Calu3 (cell line): ENCODE measurements around the gene HOXB13. TPM values are rescaled to one million over a fixed set of nuclear protein-coding genes. Genes with fewer than 3 reads are reported as not detected.

Experiments used
- BruUV-seq: library from RNA; stranded (reverse); fragments of 400-500 nt; replicated peaks from 2 replicates; lab custom pipeline; 2021; lab: Mats Ljungman, UMichigan
- CTCF ChIA-PET: fragments of 300-600 bp; sonication (Branson Sonifier 250); formaldehyde crosslinking; loops from one replicate; lab custom pipeline; 2022; ENCODE audit warnings: antibody characterized with exemption; lab: Charles Lee
- DNase-seq: peaks from one replicate; pipeline ENCODE4 v3.0.0; 2022
- H3K27ac Mint-ChIP-seq: one replicate; pipeline ENCODE4 v1.8.0; 2022; ENCODE audit warnings: mixed read lengths; ENCODE audit not compliant: unreplicated experiment
- H3K27me3 Mint-ChIP-seq: one replicate; pipeline ENCODE4 v1.8.0; 2022; ENCODE audit warnings: mixed read lengths; ENCODE audit not compliant: unreplicated experiment
- H3K36me3 Mint-ChIP-seq: one replicate; pipeline ENCODE4 v1.8.0; 2022; ENCODE audit warnings: mild to moderate bottlenecking, moderate library complexity, mixed read lengths; ENCODE audit not compliant: insufficient read depth, unreplicated experiment
- H3K4me1 Mint-ChIP-seq: one replicate; pipeline ENCODE4 v1.8.0; 2022; ENCODE audit warnings: mild to moderate bottlenecking, low read depth, mixed read lengths; ENCODE audit not compliant: unreplicated experiment
- H3K4me3 Mint-ChIP-seq: one replicate; pipeline ENCODE4 v1.8.0; 2022; ENCODE audit warnings: mild to moderate bottlenecking, low read depth, moderate library complexity, mixed read lengths; ENCODE audit not compliant: unreplicated experiment
- H3K9me3 Mint-ChIP-seq: one replicate; pipeline ENCODE4 v1.8.0; 2022; ENCODE audit warnings: low read depth, mixed read lengths; ENCODE audit not compliant: unreplicated experiment
- CTCF ChIP-seq: fragments of 200-600 bp; IDR thresholded peaks from one replicate; pipeline ENCODE4 v1.8.0; 2022; ENCODE audit warnings: antibody characterized with exemption; ENCODE audit not compliant: unreplicated experiment
- intact Hi-C: fragments of 100-400 bp; cut with micrococcal nuclease; formaldehyde crosslinking; loops from one replicate; pipeline ENCODE4 v1.10.0; 2022; ENCODE audit not compliant: unreplicated experiment
- total RNA-seq: library from RNA; stranded (reverse); gene quantifications from 2 replicates; pipeline ENCODE4 v1.2.3, GENCODE V29; 2022

Gene HOXB13
- total RNA-seq, 1 experiment from 2014 or later: 1.1 TPM

DNA sequence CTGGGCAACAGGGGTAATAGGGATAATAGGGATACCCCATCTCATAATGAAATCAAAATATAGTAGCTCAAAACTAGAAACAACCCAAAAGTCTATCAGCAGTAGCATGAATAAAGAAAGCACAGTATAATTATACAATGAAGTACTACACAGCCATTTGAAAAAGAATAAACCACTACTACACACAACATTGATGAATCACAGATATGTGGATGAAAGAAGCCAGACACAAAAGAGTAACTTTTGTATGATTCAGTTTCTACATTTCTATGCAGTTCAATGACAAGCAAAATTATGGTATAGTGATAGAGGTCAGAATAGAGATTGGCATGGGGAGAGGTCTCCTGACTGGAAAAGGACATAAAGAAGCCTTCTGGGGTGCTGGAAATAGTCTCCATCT lies 2.8 kb upstream of the HOXB13 start:
- Mint-ChIP-seq H3K4me3 (no peak overlapping the region), H3K36me3 (peaks cover 10% of the 10 kb centered on the region), H3K4me1 (peaks cover 20% of the 10 kb centered on the region), H3K27ac (no peak overlapping the region), H3K9me3 (no peaks in the 10 kb centered on the region), H3K27me3 (peaks cover 90% of the 10 kb centered on the region)
- intact Hi-C loops: no loop called here
- DNase-seq: no peak
- TF ChIP-seq CTCF: no peak
- no TSS peak for BruUV-seq
- CTCF ChIA-PET: interaction anchor here (0.5 kb wide), 1 partner anchor 1575 kb away, joined by 7 read pairs; no protein-coding TSS in a partner anchor

DNA sequence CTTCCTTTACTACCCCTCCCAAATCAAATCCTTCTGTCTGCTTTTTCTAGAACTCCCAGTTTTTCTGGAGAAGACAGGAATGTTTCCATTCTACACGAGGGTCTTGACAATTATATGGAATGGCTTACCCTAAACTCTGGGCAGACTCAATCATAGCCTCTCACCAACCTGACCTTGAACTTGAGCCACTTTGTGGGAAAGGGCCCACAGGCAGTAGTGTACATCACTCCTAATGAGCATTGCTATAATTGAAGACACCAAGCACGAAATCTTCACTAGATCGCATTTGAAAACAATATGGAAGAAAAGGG lies 1.6 kb upstream of the HOXB13 start:
- Mint-ChIP-seq H3K4me1 (peaks cover 20% of the 10 kb centered on the region), H3K36me3 (peaks cover 10% of the 10 kb centered on the region), H3K4me3 (no peak overlapping the region), H3K27ac (no peak overlapping the region), H3K27me3 (peaks cover 79% of the 10 kb centered on the region), H3K9me3 (no peaks in the 10 kb centered on the region)
- intact Hi-C loops: no loop called here
- TF ChIP-seq CTCF: no peak
- DNase-seq: no peak
- CTCF ChIA-PET: interaction anchor here (0.7 kb wide), 1 partner anchor 82 kb away, joined by 6 read pairs; no protein-coding TSS in a partner anchor
- BruUV-seq: no TSS peak

GRCh38 chr17:48729335-48730239 lies 1.0 kb upstream of the HOXB13 start:
- BruUV-seq: no TSS peak
- CTCF ChIA-PET: interaction anchor here (1.5 to 2.2 kb wide), 3 partner anchors 14 to 149 kb away, joined by 4 to 14 read pairs (median 8); no protein-coding TSS in a partner anchor
- Mint-ChIP-seq H3K4me1 (peaks cover 20% of the 10 kb centered on the region), H3K36me3 (peaks cover 10% of the 10 kb centered on the region), H3K27me3 (peaks cover 76% of the 10 kb centered on the region), H3K27ac (no peak overlapping the region), H3K9me3 (no peaks in the 10 kb centered on the region), H3K4me3 (peak overlapping the region; percentile 70)
- DNase-seq: no peak
- intact Hi-C loops: no loop called here
- no peak for TF ChIP-seq CTCF

DNA sequence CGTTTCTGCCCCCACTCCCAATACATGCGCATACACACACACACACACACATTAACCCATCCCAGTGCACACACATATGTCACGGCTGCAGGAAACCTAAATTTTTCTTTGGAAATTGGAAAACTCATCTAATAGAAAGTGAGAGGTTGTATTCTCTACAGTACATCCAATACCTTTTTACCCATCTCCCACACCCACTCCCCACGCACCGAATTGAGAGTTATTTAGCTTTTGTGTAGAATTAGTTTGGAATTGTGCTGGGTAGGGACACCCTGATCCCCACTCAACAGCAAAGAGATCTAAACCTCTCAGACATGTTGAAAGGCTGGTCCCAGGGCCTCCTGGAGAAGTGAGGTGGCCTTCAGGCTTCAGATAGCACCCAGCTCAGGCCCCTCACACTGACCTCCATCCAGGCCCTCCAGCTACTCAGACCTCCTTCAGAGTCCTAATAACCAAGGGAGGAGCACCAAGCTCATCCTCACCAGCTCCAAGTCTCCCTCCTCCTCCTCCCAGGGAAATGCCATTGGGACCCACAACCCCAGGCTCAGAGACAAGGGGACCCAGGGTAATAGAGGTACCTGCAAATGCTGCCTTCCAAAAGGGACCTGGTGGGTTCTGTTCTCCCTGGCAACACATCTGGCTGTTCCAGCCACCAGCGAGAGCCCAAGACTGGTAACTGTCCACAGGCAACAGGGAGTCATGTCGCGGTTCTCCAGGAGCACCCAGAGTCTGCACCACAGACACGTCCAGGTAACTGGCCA lies 955 bp downstream of the HOXB13 start:
- intact Hi-C loops: loop anchor here (1.0 kb wide), 1 partner anchor 151 kb away; no protein-coding TSS in a partner anchor
- Mint-ChIP-seq H3K27me3 (peaks cover 69% of the 10 kb centered on the region), H3K27ac (peak overlapping the region; percentile 57), H3K4me1 (peaks cover 21% of the 10 kb centered on the region), H3K4me3 (peak overlapping the region; percentile 70), H3K9me3 (no peaks in the 10 kb centered on the region), H3K36me3 (peaks cover 14% of the 10 kb centered on the region)
- CTCF ChIA-PET: interaction anchor here (1.0 to 2.2 kb wide), 5 partner anchors 11 to 305 kb away, joined by 3 to 14 read pairs (median 8); no protein-coding TSS in a partner anchor
- no peak for TF ChIP-seq CTCF
- DNase-seq: no peak
- BruUV-seq: no TSS peak
